ENCODE measurements around the gene IGLL5. TPM values are rescaled to one million over a fixed set of nuclear protein-coding genes. Genes with fewer than 3 reads are reported as not detected.

Gene IGLL5
- total RNA-seq, 1 experiment from 2014 or later, result not detected

- Mint-ChIP-seq H3K27ac (ENCODE audit: unreplicated experiment) (no peak overlapping the region), H3K27me3 (ENCODE audit: unreplicated experiment) (peaks cover 60% of the 10 kb centered on the region), H3K4me3 (ENCODE audit: low read depth, unreplicated experiment) (no peak overlapping the region), H3K4me1 (ENCODE audit: low read depth, unreplicated experiment) (peaks cover 6% of the 10 kb centered on the region), H3K9me3 (ENCODE audit: low read depth, unreplicated experiment) (no peaks in the 10 kb centered on the region), H3K36me3 (ENCODE audit: insufficient read depth, unreplicated experiment) (peaks cover 6% of the 10 kb centered on the region)
- CTCF ChIA-PET, result no interaction called here
- BruUV-seq (replicated peaks), result no TSS peak
- no peak for TF ChIP-seq CTCF (IDR thresholded peaks at IDR 0.05; ENCODE audit: unreplicated experiment)
- intact Hi-C loops (cut with micrococcal nuclease; ENCODE audit: unreplicated experiment), result no loop called here
- DNase-seq, result no peak
Observed at GRCh38 chr22:22932512-22932941, 44.9 kb downstream of the IGLL5 start.

GRCh38 chr22:22933100-22933806 lies 45.6 kb downstream of the IGLL5 start:
- peaks cover 65% of the 10 kb centered on the region for H3K27me3 Mint-ChIP-seq (ENCODE audit: unreplicated experiment)
- CTCF ChIA-PET, result no interaction called here
- no peak overlapping the region for H3K4me3 Mint-ChIP-seq (ENCODE audit: low read depth, unreplicated experiment)
- no peaks in the 10 kb centered on the region for H3K9me3 Mint-ChIP-seq (ENCODE audit: low read depth, unreplicated experiment)
- peaks cover 6% of the 10 kb centered on the region for H3K4me1 Mint-ChIP-seq (ENCODE audit: low read depth, unreplicated experiment)
- DNase-seq, result no peak
- no TSS peak for BruUV-seq (replicated peaks)
- intact Hi-C loops (cut with micrococcal nuclease; ENCODE audit: unreplicated experiment), result no loop called here
- H3K36me3 Mint-ChIP-seq (ENCODE audit: insufficient read depth, unreplicated experiment), result peaks cover 6% of the 10 kb centered on the region
- H3K27ac Mint-ChIP-seq (ENCODE audit: unreplicated experiment), result no peak overlapping the region
- no peak for TF ChIP-seq CTCF (IDR thresholded peaks at IDR 0.05; ENCODE audit: unreplicated experiment)

- H3K27me3 Mint-ChIP-seq (ENCODE audit: unreplicated experiment), result peaks cover 72% of the 10 kb centered on the region
- intact Hi-C loops (cut with micrococcal nuclease; ENCODE audit: unreplicated experiment), result no loop called here
- peaks cover 6% of the 10 kb centered on the region for H3K36me3 Mint-ChIP-seq (ENCODE audit: insufficient read depth, unreplicated experiment)
- no peak for TF ChIP-seq CTCF (IDR thresholded peaks at IDR 0.05; ENCODE audit: unreplicated experiment)
- no TSS peak for BruUV-seq (replicated peaks)
- H3K9me3 Mint-ChIP-seq (ENCODE audit: low read depth, unreplicated experiment), result no peaks in the 10 kb centered on the region
- no peak overlapping the region for H3K27ac Mint-ChIP-seq (ENCODE audit: unreplicated experiment)
- no peak overlapping the region for H3K4me3 Mint-ChIP-seq (ENCODE audit: low read depth, unreplicated experiment)
- H3K4me1 Mint-ChIP-seq (ENCODE audit: low read depth, unreplicated experiment), result no peaks in the 10 kb centered on the region
- CTCF ChIA-PET, result interaction anchor here (0.6 kb wide), 1 partner anchor 187 kb away, joined by 3 read pairs; no protein-coding TSS in a partner anchor
- no peak for DNase-seq
Observed at GRCh38 chr22:22933807-22934542, 46.4 kb downstream of the IGLL5 start.

- no peak for DNase-seq
- Mint-ChIP-seq H3K9me3 (ENCODE audit: low read depth, unreplicated experiment) (no peaks in the 10 kb centered on the region), H3K27ac (ENCODE audit: unreplicated experiment) (no peak overlapping the region), H3K4me1 (ENCODE audit: low read depth, unreplicated experiment) (no peaks in the 10 kb centered on the region), H3K36me3 (ENCODE audit: insufficient read depth, unreplicated experiment) (peaks cover 6% of the 10 kb centered on the region), H3K27me3 (ENCODE audit: unreplicated experiment) (peaks cover 79% of the 10 kb centered on the region), H3K4me3 (ENCODE audit: low read depth, unreplicated experiment) (no peak overlapping the region)
- intact Hi-C loops (cut with micrococcal nuclease; ENCODE audit: unreplicated experiment), result no loop called here
- CTCF ChIA-PET, result interaction anchor here (0.6 kb wide), 1 partner anchor 187 kb away, joined by 3 read pairs; no protein-coding TSS in a partner anchor
- BruUV-seq (replicated peaks), result no TSS peak
- no peak for TF ChIP-seq CTCF (IDR thresholded peaks at IDR 0.05; ENCODE audit: unreplicated experiment)
Observed at GRCh38 chr22:22934543-22935055, 47.0 kb downstream of the IGLL5 start.
